ENCODE results near the gene NSUN4.

GRCh38 chr1:46394872-46395465 lies 54.4 kb downstream of the NSUN4 start:
- TF ChIP-seq POLR2A (IDR thresholded peaks at IDR 0.05) (no peak), CTCF (IDR thresholded peaks at IDR 0.05) (no peak)
